ENCODE results near the gene PITX2.

PITX2 gene

GRCh38 chr4:110610620-110610939, 12.3 kb downstream of the PITX2 start:
- TF ChIP-seq CTCF (IDR thresholded peaks at IDR 0.05; ENCODE audit: extremely low read depth, insufficient read depth, missing control alignments) = no peak
- DNase-seq (ENCODE audit: low spot score) = no peak
- in situ Hi-C loops (cut with MboI; ENCODE audit: low pct_unique_long_range_greater_than_20kb, low sequenced_read_pairs, unreplicated experiment) = no loop called here

GRCh38 chr4:110609044-110609750, 13.7 kb downstream of the PITX2 start:
- DNase-seq (ENCODE audit: low spot score) = no peak
- TF ChIP-seq CTCF (IDR thresholded peaks at IDR 0.05; ENCODE audit: extremely low read depth, insufficient read depth, missing control alignments) = no peak
- in situ Hi-C loops (cut with MboI; ENCODE audit: low pct_unique_long_range_greater_than_20kb, low sequenced_read_pairs, unreplicated experiment) = no loop called here

- in situ Hi-C loops (cut with MboI; ENCODE audit: low pct_unique_long_range_greater_than_20kb, low sequenced_read_pairs, unreplicated experiment) = no loop called here
- no peak for TF ChIP-seq CTCF (IDR thresholded peaks at IDR 0.05; ENCODE audit: extremely low read depth, insufficient read depth, missing control alignments)
- DNase-seq (ENCODE audit: low spot score) = no peak
Observed at GRCh38 chr4:110605077-110605476, 17.8 kb downstream of the PITX2 start.

- in situ Hi-C loops (cut with MboI; ENCODE audit: low pct_unique_long_range_greater_than_20kb, low sequenced_read_pairs, unreplicated experiment) = no loop called here
- no peak for DNase-seq (ENCODE audit: low spot score)
- TF ChIP-seq CTCF (IDR thresholded peaks at IDR 0.05; ENCODE audit: extremely low read depth, insufficient read depth, missing control alignments) = no peak
Observed at GRCh38 chr4:110602061-110602460, 20.8 kb downstream of the PITX2 start.

- in situ Hi-C loops (cut with MboI; ENCODE audit: low pct_unique_long_range_greater_than_20kb, low sequenced_read_pairs, unreplicated experiment) = no loop called here
- no peak for TF ChIP-seq CTCF (IDR thresholded peaks at IDR 0.05; ENCODE audit: extremely low read depth, insufficient read depth, missing control alignments)
- DNase-seq (ENCODE audit: low spot score) = no peak
Observed at GRCh38 chr4:110597582-110597981, 25.3 kb downstream of the PITX2 start.

- in situ Hi-C loops (cut with MboI; ENCODE audit: low pct_unique_long_range_greater_than_20kb, low sequenced_read_pairs, unreplicated experiment) = no loop called here
- no peak for DNase-seq (ENCODE audit: low spot score)
- TF ChIP-seq CTCF (IDR thresholded peaks at IDR 0.05; ENCODE audit: extremely low read depth, insufficient read depth, missing control alignments) = no peak
Observed at GRCh38 chr4:110596431-110596830, 26.4 kb downstream of the PITX2 start.
